Large intestine (tissue), 12 donors: ENCODE results near the gene RNF4. TPM values are rescaled to one million over a fixed set of nuclear protein-coding genes. Genes with fewer than 3 reads are reported as not detected.

Experiments
- DNase-seq, 2 donors: peaks; one replicate each; pipeline versions ENCODE4 v3.0.0 to v3.0.0-alpha.2; 2013
- H3K27ac ChIP-seq: one replicate; pipeline ENCODE4 v1.5.1; 2013; ENCODE audit warnings: low read length
- H3K27me3 ChIP-seq: 2 replicates; pipeline ENCODE4 v1.6.1; 2013; ENCODE audit warnings: low read length; ENCODE audit not compliant: control insufficient read depth, insufficient read depth
- H3K36me3 ChIP-seq: 2 replicates; pipeline ENCODE4 v1.6.1; 2013; ENCODE audit warnings: low read length; ENCODE audit not compliant: control insufficient read depth, insufficient read depth
- H3K4me1 ChIP-seq: one replicate; pipeline ENCODE4 v1.6.1; 2013; ENCODE audit warnings: low read length; ENCODE audit not compliant: control insufficient read depth, insufficient read depth
- H3K4me3 ChIP-seq: one replicate; pipeline ENCODE4 v1.5.1; 2013; ENCODE audit warnings: low read length
- H3K9me3 ChIP-seq: one replicate; pipeline ENCODE4 v1.6.1; 2013; ENCODE audit warnings: mild to moderate bottlenecking, low read depth, low read length, moderate library complexity; ENCODE audit not compliant: control insufficient read depth
- WGBS: methylation state at CpG from one replicate; pipeline ENCODE4 v1.1.5; 2013; ENCODE audit warnings: low lambda C conversion rate; ENCODE audit not compliant: insufficient coverage; 5-methylcytosine and 5-hydroxymethylcytosine counted together
- long read RNA-seq, 11 donors: transcript quantifications; one replicate each; lab custom pipeline, GENCODE V29; 2026
- polyA plus RNA-seq: library from polyadenylated mRNA; unstranded; fragments of 120-200 nt; gene quantifications from one replicate; pipeline ENCODE4 v1.2.1, GENCODE V29; 2013

The RNF4 gene
- 37.9 TPM for polyA plus RNA-seq
- long read RNA-seq, donor 1, partial matches to known transcripts = 0 of 8 reads
- long read RNA-seq, donor 1, other reads (novel, unspliced or antisense) = 7 of 8 reads
- long read RNA-seq, donor 2, partial matches to known transcripts = 17 of 39 reads
- long read RNA-seq, donor 2, other reads (novel, unspliced or antisense) = 20 of 39 reads
- long read RNA-seq, donor 3 = 0 reads
- long read RNA-seq, donor 4 = 0 reads
- long read RNA-seq, donor 5, partial matches to known transcripts = 0 of 8 reads
- long read RNA-seq, donor 5, other reads (novel, unspliced or antisense) = 8 of 8 reads
- long read RNA-seq, donor 6, partial matches to known transcripts = 0 of 7 reads
- long read RNA-seq, donor 6, other reads (novel, unspliced or antisense) = 6 of 7 reads
- long read RNA-seq, donor 7, partial matches to known transcripts = 0 of 10 reads
- long read RNA-seq, donor 7, other reads (novel, unspliced or antisense) = 9 of 10 reads
- long read RNA-seq, donor 8, partial matches to known transcripts = 0 of 21 reads
- long read RNA-seq, donor 8, other reads (novel, unspliced or antisense) = 20 of 21 reads
- long read RNA-seq, donor 9, partial matches to known transcripts = 0 of 13 reads
- long read RNA-seq, donor 9, other reads (novel, unspliced or antisense) = 12 of 13 reads
- long read RNA-seq, donor 10, partial matches to known transcripts = 0 of 16 reads
- long read RNA-seq, donor 10, other reads (novel, unspliced or antisense) = 15 of 16 reads
- long read RNA-seq, donor 11, partial matches to known transcripts = 0 of 7 reads
- long read RNA-seq, donor 11, other reads (novel, unspliced or antisense) = 7 of 7 reads

GRCh38 chr4:2468456-2469191 lies at the start of gene RNF4:
TSS of gene RNF4 (plus strand) at chr4:2469106. CDS start at chr4:2490494, 21,388 bp downstream.
- Histone ChIP-seq H3K27me3 (no peaks in the 10 kb centered on the region), H3K4me3 (peak within 1 kb of the TSS; percentile 99), H3K9me3 (peaks cover 7% of the 10 kb centered on the region), H3K36me3 (peaks cover 15% of the 10 kb centered on the region), H3K27ac (peak within 1 kb of the TSS; percentile 91), H3K4me1 (peaks cover 21% of the 10 kb centered on the region)
- DNase-seq = peak; percentile 95 to 98
- WGBS = no CpG with 5 or more reads among the region's 74 CpGs

- H3K27me3 ChIP-seq = peaks cover 64% of the 10 kb centered on the region
- DNase-seq = no peak
These were observed 49.1 kb upstream of the RNF4 start for GRCh38 chr4:2419814-2420213.

GRCh38 chr4:2421928-2422327 lies 47.0 kb upstream of the RNF4 start:
- DNase-seq = no peak
- Histone ChIP-seq H3K27ac (no peak overlapping the region), H3K9me3 (peaks cover 2% of the 10 kb centered on the region), H3K4me1 (peaks cover 15% of the 10 kb centered on the region), H3K36me3 (no peaks in the 10 kb centered on the region), H3K27me3 (peaks cover 45% of the 10 kb centered on the region), H3K4me3 (no peak overlapping the region)
- 100% methylated on average over 1 of the region's 6 CpGs for WGBS

More at GRCh38 chr4:2419814-2420213, 49.1 kb upstream of the RNF4 start:
- WGBS = 42% methylated on average over 3 of the region's 9 CpGs
- H3K9me3 ChIP-seq = peaks cover 2% of the 10 kb centered on the region
- no peak overlapping the region for H3K27ac ChIP-seq
- no peak overlapping the region for H3K4me3 ChIP-seq
- H3K4me1 ChIP-seq = peaks cover 24% of the 10 kb centered on the region
- H3K36me3 ChIP-seq = no peaks in the 10 kb centered on the region

GRCh38 chr4:2423066-2423465 lies 45.8 kb upstream of the RNF4 start:
- no CpG with 5 or more reads among the region's 4 CpGs for WGBS
- Histone ChIP-seq H3K4me1 (peaks cover 8% of the 10 kb centered on the region), H3K9me3 (peaks cover under 1% of the 10 kb centered on the region), H3K4me3 (no peak overlapping the region), H3K27me3 (peaks cover 36% of the 10 kb centered on the region), H3K27ac (no peak overlapping the region), H3K36me3 (no peaks in the 10 kb centered on the region)
- no peak for DNase-seq

GRCh38 chr4:2423695-2424094 lies 45.2 kb upstream of the RNF4 start:
- Histone ChIP-seq H3K36me3 (no peaks in the 10 kb centered on the region), H3K4me1 (peaks cover 8% of the 10 kb centered on the region), H3K4me3 (no peak overlapping the region), H3K9me3 (no peaks in the 10 kb centered on the region), H3K27ac (no peak overlapping the region), H3K27me3 (peaks cover 35% of the 10 kb centered on the region)
- WGBS = no CpG with 5 or more reads among the region's 10 CpGs
- no peak for DNase-seq

- Histone ChIP-seq H3K4me3 (no peak overlapping the region), H3K27me3 (peaks cover 27% of the 10 kb centered on the region), H3K4me1 (peaks cover 2% of the 10 kb centered on the region), H3K27ac (no peak overlapping the region), H3K9me3 (no peaks in the 10 kb centered on the region), H3K36me3 (no peaks in the 10 kb centered on the region)
- no peak for DNase-seq
- 92% methylated on average over 2 of the region's 10 CpGs for WGBS
These were observed 44.3 kb upstream of the RNF4 start for GRCh38 chr4:2424581-2424980.

GRCh38 chr4:2425386-2426068 lies 43.4 kb upstream of the RNF4 start:
- no peaks in the 10 kb centered on the region for H3K9me3 ChIP-seq
- no CpG with 5 or more reads among the region's 13 CpGs for WGBS
- DNase-seq = no peak
- H3K4me3 ChIP-seq = no peak overlapping the region
- no peaks in the 10 kb centered on the region for H3K36me3 ChIP-seq
- H3K4me1 ChIP-seq = no peaks in the 10 kb centered on the region
- peaks cover 17% of the 10 kb centered on the region for H3K27me3 ChIP-seq
- H3K27ac ChIP-seq = no peak overlapping the region

GRCh38 chr4:2426069-2426397 lies 42.9 kb upstream of the RNF4 start:
- no CpG with 5 or more reads among the region's 8 CpGs for WGBS

GRCh38 chr4:2426711-2427275 lies 42.1 kb upstream of the RNF4 start:
- no peak for DNase-seq
- WGBS = no CpG with 5 or more reads among the region's 13 CpGs
- H3K9me3 ChIP-seq = no peaks in the 10 kb centered on the region

More at GRCh38 chr4:2426069-2426397, 42.9 kb upstream of the RNF4 start:
- Histone ChIP-seq H3K9me3 (no peaks in the 10 kb centered on the region), H3K27me3 (peaks cover 12% of the 10 kb centered on the region), H3K4me3 (no peak overlapping the region), H3K27ac (no peak overlapping the region), H3K36me3 (no peaks in the 10 kb centered on the region), H3K4me1 (no peaks in the 10 kb centered on the region)
- no peak for DNase-seq

More at GRCh38 chr4:2426711-2427275, 42.1 kb upstream of the RNF4 start:
- Histone ChIP-seq H3K4me1 (no peaks in the 10 kb centered on the region), H3K27ac (no peak overlapping the region), H3K4me3 (no peak overlapping the region), H3K36me3 (no peaks in the 10 kb centered on the region), H3K27me3 (peaks cover 7% of the 10 kb centered on the region)
